Kidney (tissue), 14 donors: ENCODE data around the gene ZNF74. TPM values are rescaled to one million over a fixed set of nuclear protein-coding genes. Genes with fewer than 3 reads are reported as not detected.
"Not testable (repeated sequence)": the region's sequence is repeated elsewhere in the genome, so short reads cannot be mapped to it uniquely, and the experiment has no call there.

Experiments used
- DNase-seq, 5 donors: peaks; one replicate each; pipeline ENCODE4 v3.0.0-alpha.2; 2013 to 2020
- FAIRE-seq: peaks from 2 replicates; lab custom pipeline; 2012; peaks lifted over from hg19 to GRCh38; lab: Jason Lieb, UNC
- H3K27ac ChIP-seq, 2 donors: one replicate each; pipeline ENCODE4 v1.7.0; 2013; ENCODE audit warnings: low read depth in 2 of 2, low read length in 2 of 2, inconsistent platforms in 1 of 2
- H3K27me3 ChIP-seq: one replicate; pipeline ENCODE4 v1.7.1; 2013; ENCODE audit warnings: low read length, inconsistent platforms; ENCODE audit not compliant: control insufficient read depth, insufficient read depth
- H3K36me3 ChIP-seq, 3 donors: one replicate each; pipeline versions ENCODE4 v1.7.0 to v1.7.1; 2013; ENCODE audit warnings: low read length in 3 of 3, control low read depth in 1 of 3, inconsistent platforms in 1 of 3; ENCODE audit not compliant: insufficient read depth in 3 of 3, control insufficient read depth in 2 of 3
- H3K4me1 ChIP-seq, 3 donors: one replicate each; pipeline versions ENCODE4 v1.7.0 to v1.7.1; 2013; ENCODE audit warnings: low read length in 3 of 3, inconsistent platforms in 1 of 3, low read depth in 1 of 3; ENCODE audit not compliant: control insufficient read depth in 2 of 3, insufficient read depth in 2 of 3
- H3K4me3 ChIP-seq, 3 donors: one replicate each; pipeline versions ENCODE4 v1.7.0 to v1.8.1; 2013; ENCODE audit warnings: low read length in 3 of 3, control low read depth in 1 of 3, inconsistent platforms in 1 of 3
- H3K9ac ChIP-seq, 3 donors: one replicate each; pipeline versions ENCODE4 v1.7.0 to v1.7.1; 2013; ENCODE audit warnings: low read length in 3 of 3, control low read depth in 1 of 3, inconsistent platforms in 1 of 3
- H3K9me3 ChIP-seq, 3 donors: one replicate each; pipeline versions ENCODE4 v1.7.0 to v1.7.1; 2013; ENCODE audit warnings: low read length in 3 of 3, control low read depth in 1 of 3, inconsistent platforms in 1 of 3; ENCODE audit not compliant: control insufficient read depth in 2 of 3, insufficient read depth in 1 of 3
- CTCF ChIP-seq: IDR thresholded peaks from 3 replicates; pipeline ENCODE4 v1.5.1; 2012; ENCODE audit warnings: mild to moderate bottlenecking, moderate library complexity, borderline replicate concordance; ENCODE audit not compliant: insufficient read depth; ENCODE audit errors: extremely low read depth
- intact Hi-C: fragments of 100-400 bp; cut with DNase I; formaldehyde crosslinking; loops from one replicate; pipeline ENCODE4 v1.11.1; 2022
- polyA plus RNA-seq: library from polyadenylated mRNA; stranded (reverse); fragments of 350-450 nt; fragmentation: Illumina TruSeq; extraction: RNeasy Lipid Tissue Mini Kit (QIAGEN cat#74804); gene quantifications from one replicate; pipeline ENCODE4 v1.2.3, GENCODE V29; 2014; ENCODE audit warnings: low read depth, low replicate concordance; ENCODE audit not compliant: insufficient read depth
- total RNA-seq: library from RNA; stranded (reverse); fragmentation: NEBNext Ultra II Directional; extraction: Animal tissue kit (Norgen Biotek cat#: 25700); gene quantifications from one replicate; pipeline ENCODE4 v1.2.1, GENCODE V29; 2021
- donor health status: control.
- donor health status: control.
- donor health status: control.
- donor health status: control.
- donor health status: control.
- donor health status: DM: yes; HTN: yes; CAD: no.
- donor health status: Normal renal cell carcinoma (clear cell type).

ZNF74 gene
- total and polyA plus RNA-seq, 2 donors from 2014 or later, result 3.7 to 6.5 TPM

- Histone ChIP-seq H3K4me3 (no peak overlapping the region), H3K4me1 (no peaks in the 10 kb centered on the region), H3K27ac (no peak overlapping the region), H3K36me3 (peaks cover 0 to 15% (median 2%) of the 10 kb centered on the region in 3 donors), H3K9me3 (no peaks in the 10 kb centered on the region), H3K27me3 (no peaks in the 10 kb centered on the region), H3K9ac (no peak overlapping the region)
- DNase-seq (no peak), FAIRE-seq (no peak)
- TF ChIP-seq CTCF, result no peak
- intact Hi-C loops, result no loop called here
Measured at GRCh38 chr22:20407829-20408228, 13.9 kb downstream of the ZNF74 start.

- Histone ChIP-seq H3K27ac (no peak overlapping the region), H3K4me3 (no peak overlapping the region), H3K36me3 (peaks cover 0 to 10% (median 2%) of the 10 kb centered on the region in 3 donors), H3K9ac (no peak overlapping the region), H3K4me1 (no peaks in the 10 kb centered on the region), H3K9me3 (no peaks in the 10 kb centered on the region), H3K27me3 (no peaks in the 10 kb centered on the region)
- FAIRE-seq (no peak), DNase-seq (no peak)
- intact Hi-C loops, result no loop called here
- no peak for TF ChIP-seq CTCF
Measured at GRCh38 chr22:20408891-20409290, 14.9 kb downstream of the ZNF74 start.

GRCh38 chr22:20409385-20409784 is 15.4 kb downstream of the ZNF74 start:
- intact Hi-C loops, DNase-seq, H3K4me3 ChIP-seq, H3K27me3 ChIP-seq, H3K4me1 ChIP-seq, H3K9me3 ChIP-seq, H3K9ac ChIP-seq, FAIRE-seq, H3K36me3 ChIP-seq, H3K27ac ChIP-seq: not testable (repeated sequence)

- intact Hi-C loops, result no loop called here
Measured at GRCh38 chr22:20412474-20413216, 18.7 kb downstream of the ZNF74 start.

More at GRCh38 chr22:20412474-20413216, 18.7 kb downstream of the ZNF74 start:
- Histone ChIP-seq H3K9ac (no peak overlapping the region), H3K4me1 (no peaks in the 10 kb centered on the region), H3K9me3 (no peaks in the 10 kb centered on the region), H3K27me3 (no peaks in the 10 kb centered on the region), H3K27ac (no peak overlapping the region), H3K36me3 (no peaks in the 10 kb centered on the region), H3K4me3 (no peak overlapping the region)
- FAIRE-seq, result no peak
- TF ChIP-seq CTCF, result no peak
- peak in 2 of 5 donors; percentile 24 to 30 for DNase-seq
